Measurements from ENCODE around the gene C22orf23.

Gene C22orf23

GRCh38 chr22:37913233-37913721 lies 40.1 kb downstream of the C22orf23 start:
- TF ChIP-seq L3MBTL2 (conservative IDR thresholded peaks at IDR 0.05) (no peak), NFRKB (IDR thresholded peaks at IDR 0.05) (no peak), FOXA1 (IDR thresholded peaks at IDR 0.05) (no peak), SP1 (IDR thresholded peaks at IDR 0.05) (no peak)
- POLR2A ChIA-PET = interaction anchor here (1.2 kb wide), 1 partner anchor 8 kb away, joined by 5 read pairs; no protein-coding TSS in a partner anchor
- CTCF ChIA-PET = no interaction called here
- DNase-seq (ENCODE audit: extremely low spot score) = no peak

DNA sequence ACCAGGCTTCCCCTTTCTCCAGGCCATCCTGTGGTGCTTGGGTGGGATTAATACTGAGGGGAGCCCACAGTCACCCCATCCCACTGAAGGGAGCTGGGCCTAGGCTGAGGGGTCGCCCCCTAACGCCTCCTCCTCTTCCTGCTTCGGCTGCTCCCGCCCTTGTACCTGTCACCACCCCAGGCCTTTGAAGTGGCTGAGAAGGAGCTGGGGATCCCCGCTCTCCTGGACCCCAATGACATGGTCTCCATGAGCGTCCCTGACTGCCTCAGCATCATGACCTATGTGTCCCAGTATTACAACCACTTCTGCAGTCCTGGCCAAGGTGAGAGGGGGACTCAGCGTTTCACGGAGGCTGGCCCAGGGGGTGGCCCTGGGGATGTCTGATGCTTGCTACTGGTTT lies 41.2 kb downstream of the C22orf23 start:
- TF ChIP-seq SUZ12 (IDR thresholded peaks at IDR 0.05) = no peak
- DNase-seq (ENCODE audit: extremely low spot score) = no peak
- CTCF ChIA-PET = no interaction called here
- POLR2A ChIA-PET = no interaction called here

- ChIA-PET POLR2A (interaction anchor here (1.4 kb wide), 1 partner anchor 107 kb away, joined by 6 read pairs; a partner anchor contains a TSS), CTCF (interaction anchor here (1.0 kb wide), 1 partner anchor 23 kb away, joined by 3 read pairs; no protein-coding TSS in a partner anchor)
- DNase-seq (ENCODE audit: extremely low spot score) = no peak
- no peak for TF ChIP-seq NFRKB (IDR thresholded peaks at IDR 0.05)
- TF ChIP-seq CTBP1 (IDR thresholded peaks at IDR 0.05; ENCODE audit: borderline replicate concordance) = no peak
- TF ChIP-seq SP1 (IDR thresholded peaks at IDR 0.05) = no peak
- no peak for TF ChIP-seq FOXK2 (IDR thresholded peaks at IDR 0.05)
- no peak for TF ChIP-seq FOXA1 (IDR thresholded peaks at IDR 0.05)
- TF ChIP-seq HDGF (IDR thresholded peaks at IDR 0.05; ENCODE audit: borderline replicate concordance) = no peak
- TF ChIP-seq ARNT (IDR thresholded peaks at IDR 0.05) = no peak
- TF ChIP-seq L3MBTL2 (conservative IDR thresholded peaks at IDR 0.05) = no peak
- TF ChIP-seq SUZ12 (IDR thresholded peaks at IDR 0.05) = no peak
- TF ChIP-seq, protein P1, sequence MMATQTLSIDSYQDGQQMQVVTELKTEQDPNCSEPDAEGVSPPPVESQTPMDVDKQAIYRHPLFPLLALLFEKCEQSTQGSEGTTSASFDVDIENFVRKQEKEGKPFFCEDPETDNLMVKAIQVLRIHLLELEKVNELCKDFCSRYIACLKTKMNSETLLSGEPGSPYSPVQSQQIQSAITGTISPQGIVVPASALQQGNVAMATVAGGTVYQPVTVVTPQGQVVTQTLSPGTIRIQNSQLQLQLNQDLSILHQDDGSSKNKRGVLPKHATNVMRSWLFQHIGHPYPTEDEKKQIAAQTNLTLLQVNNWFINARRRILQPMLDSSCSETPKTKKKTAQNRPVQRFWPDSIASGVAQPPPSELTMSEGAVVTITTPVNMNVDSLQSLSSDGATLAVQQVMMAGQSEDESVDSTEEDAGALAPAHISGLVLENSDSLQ (IDR thresholded peaks at IDR 0.05) = no peak
- TF ChIP-seq LEF1 (IDR thresholded peaks at IDR 0.05; ENCODE audit: borderline replicate concordance) = no peak
- no peak for TF ChIP-seq ZNF384 (IDR thresholded peaks at IDR 0.05)
- TF ChIP-seq TARDBP (IDR thresholded peaks at IDR 0.05) = no peak
- no peak for TF ChIP-seq BHLHE40 (IDR thresholded peaks at IDR 0.05; ENCODE audit: borderline replicate concordance)
- no peak for TF ChIP-seq ELF4 (IDR thresholded peaks at IDR 0.05)
- no peak for TF ChIP-seq FOXM1 (IDR thresholded peaks at IDR 0.05; ENCODE audit: borderline replicate concordance)
Observed at GRCh38 chr22:37911697-37912096, 41.7 kb downstream of the C22orf23 start.

DNA sequence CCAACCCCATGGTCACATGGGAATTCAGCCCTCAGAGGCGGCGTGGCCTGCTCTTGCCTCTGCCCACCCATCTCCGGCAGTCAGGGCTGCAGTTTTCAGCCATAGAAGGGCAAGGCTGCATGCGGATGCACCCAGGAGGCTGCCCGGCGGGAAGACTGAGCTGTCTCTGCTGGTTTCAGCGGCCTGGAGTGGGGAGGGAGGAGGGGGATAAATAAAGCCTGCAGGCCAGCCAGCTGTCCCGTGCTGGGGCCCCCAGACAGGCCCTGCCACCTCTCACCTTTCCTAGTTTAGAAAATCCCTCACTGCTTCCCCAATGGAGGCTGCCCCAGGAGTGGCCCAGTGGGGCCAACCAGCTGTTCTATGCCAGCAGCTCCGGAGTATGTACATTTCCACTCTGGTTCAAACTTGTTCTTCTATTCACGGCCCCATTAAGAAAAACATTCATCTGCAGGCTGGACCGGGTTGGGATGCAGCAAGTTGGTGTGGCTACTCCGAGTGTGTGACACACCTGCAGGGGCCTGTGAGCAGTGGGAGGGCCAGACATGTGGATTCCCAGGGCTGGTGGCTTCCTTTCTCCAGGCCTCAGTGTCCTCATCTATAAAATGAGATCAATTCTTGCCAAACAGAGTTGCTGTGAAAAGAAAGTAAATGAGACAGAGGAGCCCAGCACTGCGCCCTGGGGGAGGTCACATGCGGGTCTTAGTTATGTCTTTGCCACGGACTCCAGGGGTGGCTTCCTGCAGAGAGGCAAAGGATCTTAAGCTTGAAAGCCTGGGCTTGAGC lies 42.3 kb downstream of the C22orf23 start:
- no peak for DNase-seq (ENCODE audit: extremely low spot score)
- no peak for TF ChIP-seq NFRKB (IDR thresholded peaks at IDR 0.05)
- no peak for TF ChIP-seq ZNF384 (IDR thresholded peaks at IDR 0.05)
- TF ChIP-seq CTBP1 (IDR thresholded peaks at IDR 0.05; ENCODE audit: borderline replicate concordance) = no peak
- no peak for TF ChIP-seq ELF4 (IDR thresholded peaks at IDR 0.05)
- no peak for TF ChIP-seq SUZ12 (IDR thresholded peaks at IDR 0.05)
- no peak for TF ChIP-seq L3MBTL2 (conservative IDR thresholded peaks at IDR 0.05)
- TF ChIP-seq BHLHE40 (IDR thresholded peaks at IDR 0.05; ENCODE audit: borderline replicate concordance) = no peak
- TF ChIP-seq, protein P1 (IDR thresholded peaks at IDR 0.05) = no peak
- no peak for TF ChIP-seq LEF1 (IDR thresholded peaks at IDR 0.05; ENCODE audit: borderline replicate concordance)
- ChIA-PET CTCF (interaction anchor here (1.0 kb wide), 1 partner anchor 23 kb away, joined by 3 read pairs; no protein-coding TSS in a partner anchor), POLR2A (interaction anchor here (0.6 to 1.6 kb wide), 3 partner anchors 12 to 106 kb away, joined by 3 to 6 read pairs (median 4); partner anchors contain the start of genes C22orf23 and POLR2F)

- no peak for DNase-seq (ENCODE audit: extremely low spot score)
- TF ChIP-seq ZNF384 (IDR thresholded peaks at IDR 0.05) = no peak
- TF ChIP-seq, protein P1 (IDR thresholded peaks at IDR 0.05) = no peak
- CTCF ChIA-PET = no interaction called here
- POLR2A ChIA-PET = interaction anchor here (1.6 kb wide), 1 partner anchor 44 kb away, joined by 4 read pairs; the partner anchor contains the start of genes C22orf23 and POLR2F
Observed at GRCh38 chr22:37909766-37910165, 43.6 kb downstream of the C22orf23 start.

DNA sequence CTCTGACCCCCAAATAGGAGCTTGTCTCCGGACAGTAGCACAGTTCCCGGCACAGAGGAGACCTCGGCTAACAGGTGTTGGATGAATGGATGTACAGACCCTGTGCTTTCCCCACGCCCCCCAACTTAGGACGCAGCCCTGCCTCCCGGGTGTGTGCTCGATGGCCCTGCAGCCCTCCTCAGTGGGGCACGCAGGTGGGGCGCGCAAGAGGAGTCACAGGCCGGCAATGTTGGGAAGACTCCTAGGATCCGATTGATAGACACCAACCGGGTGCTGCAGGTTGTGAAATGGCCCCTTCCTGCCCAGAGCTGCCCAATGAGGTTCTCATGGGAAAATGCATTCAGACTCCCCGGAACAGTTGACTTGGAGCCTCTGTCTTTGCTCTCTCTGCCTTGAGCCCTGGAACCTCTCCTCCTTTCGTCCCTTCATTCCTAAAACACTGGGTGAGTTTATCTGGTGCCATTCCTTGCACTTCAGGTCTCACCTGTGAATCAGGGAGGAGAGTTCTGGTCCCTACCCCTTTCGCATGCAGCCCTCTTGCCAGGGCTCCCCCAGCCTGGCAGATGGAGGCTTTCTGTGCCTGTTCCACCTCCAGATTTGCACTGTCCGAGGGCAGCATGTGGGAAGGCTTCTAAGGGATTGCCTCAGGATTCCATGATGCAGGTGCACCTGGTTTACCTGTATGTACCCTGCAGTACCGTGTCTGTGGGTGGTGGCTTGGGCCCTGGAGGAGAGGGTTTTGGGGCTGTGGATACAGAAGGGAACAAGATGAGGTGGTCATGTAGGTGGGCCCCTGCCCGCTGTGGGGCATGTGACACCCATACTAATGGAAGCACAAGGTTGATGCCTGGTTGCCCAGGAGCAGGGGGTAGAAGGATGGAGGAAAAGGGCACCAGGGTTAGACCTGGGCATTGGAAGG lies 46.1 kb downstream of the C22orf23 start:
- POLR2A ChIA-PET = interaction anchor here (1.3 to 3.1 kb wide), 5 partner anchors 8 to 25 kb away, joined by 7 to 32 read pairs (median 18); no protein-coding TSS in a partner anchor
- no peak for DNase-seq (ENCODE audit: extremely low spot score)
- no peak for TF ChIP-seq NFRKB (IDR thresholded peaks at IDR 0.05)
- TF ChIP-seq FOXK2 (IDR thresholded peaks at IDR 0.05) = no peak
- TF ChIP-seq SUZ12 (IDR thresholded peaks at IDR 0.05) = no peak
- no peak for TF ChIP-seq L3MBTL2 (conservative IDR thresholded peaks at IDR 0.05)
- TF ChIP-seq ZNF384 (IDR thresholded peaks at IDR 0.05) = no peak
- no peak for TF ChIP-seq TARDBP (IDR thresholded peaks at IDR 0.05)
- no peak for TF ChIP-seq FOXA1 (IDR thresholded peaks at IDR 0.05)
- TF ChIP-seq LEF1 (IDR thresholded peaks at IDR 0.05; ENCODE audit: borderline replicate concordance) = no peak
- no peak for TF ChIP-seq BHLHE40 (IDR thresholded peaks at IDR 0.05; ENCODE audit: borderline replicate concordance)
- no peak for TF ChIP-seq ARNT (IDR thresholded peaks at IDR 0.05)
- no peak for TF ChIP-seq SP1 (IDR thresholded peaks at IDR 0.05)
- TF ChIP-seq, protein P1 (IDR thresholded peaks at IDR 0.05) = no peak
- no peak for TF ChIP-seq ELF4 (IDR thresholded peaks at IDR 0.05)
- no peak for TF ChIP-seq FOXM1 (IDR thresholded peaks at IDR 0.05; ENCODE audit: borderline replicate concordance)
- TF ChIP-seq HDGF (IDR thresholded peaks at IDR 0.05; ENCODE audit: borderline replicate concordance) = no peak
- no peak for TF ChIP-seq CTBP1 (IDR thresholded peaks at IDR 0.05; ENCODE audit: borderline replicate concordance)
- CTCF ChIA-PET = interaction anchor here (0.6 kb wide), 1 partner anchor 26 kb away, joined by 3 read pairs; no protein-coding TSS in a partner anchor

Data from HEK293T (cell line).